B cell (primary cell): Measurements from ENCODE around the gene EYA4. TPM values are rescaled to one million over a fixed set of nuclear protein-coding genes. Genes with fewer than 3 reads are reported as not detected.

Experiments used
- ATAC-seq: fragments of 200-7000 bp; cut with Tn5 transposase; one replicate; pipeline ENCODE4 v1.10.0; 2021; ENCODE audit warnings: low read depth, mild to moderate bottlenecking, moderate number of reproducible peaks, moderate library complexity
- CTCF ChIA-PET: fragments of 350-600 bp; sonication (Branson Sonifier 250); formaldehyde crosslinking; loops from one replicate; lab custom pipeline; 2021; ENCODE audit warnings: antibody characterized with exemption, inconsistent platforms; lab: Charles Lee
- POLR2A ChIA-PET: fragments of 350-600 bp; sonication (Branson Sonifier 250); formaldehyde crosslinking; loops from one replicate; lab custom pipeline; 2021; ENCODE audit warnings: antibody characterized with exemption; lab: Charles Lee
- DNase-seq: peaks from one replicate; pipeline ENCODE4 v3.0.0; 2013
- H2AFZ ChIP-seq: 2 replicates; pipeline ENCODE4 v1.6.1; 2012; ENCODE audit warnings: mild to moderate bottlenecking, low read depth, low read length; ENCODE audit not compliant: insufficient read depth, poor library complexity, severe bottlenecking
- H3K27ac ChIP-seq, 2 donors: 1 replicate in 1 of 2; 2 replicates in 1 of 2; pipeline ENCODE4 v1.5.1; 2012 to 2013; ENCODE audit warnings: low read length in 2 of 2, mild to moderate bottlenecking in 2 of 2, moderate library complexity in 1 of 2
- H3K27me3 ChIP-seq, 4 experiments: fragments of 200-600 bp in 1 of 4; sonication (generic) in 1 of 4; replicated peaks in 1 of 4; 1 replicate in 2 of 4; 2 replicates in 2 of 4; pipeline versions ENCODE4 v1.6.1 to v1.7.0; 2013 to 2016; ENCODE audit warnings: low read length in 3 of 4, mild to moderate bottlenecking in 2 of 4, mixed read lengths in 1 of 4, moderate library complexity in 1 of 4; ENCODE audit not compliant: insufficient read depth in 4 of 4, control insufficient read depth in 3 of 4; ENCODE audit errors: control extremely low read depth in 1 of 4
- H3K36me3 ChIP-seq, 2 experiments: replicated peaks in 1 of 2; 1 replicate in 1 of 2; 2 replicates in 1 of 2; pipeline versions ENCODE4 v1.6.1 to v1.7.1; 2013; ENCODE audit warnings: low read length in 1 of 2; ENCODE audit not compliant: insufficient read depth in 2 of 2, control insufficient read depth in 1 of 2; ENCODE audit errors: control extremely low read depth in 1 of 2, extremely low read depth in 1 of 2
- H3K4me1 ChIP-seq, 2 donors: fragments of 200-600 bp in 1 of 2; sonication (generic) in 1 of 2; 1 replicate in 1 of 2; 2 replicates in 1 of 2; pipeline versions ENCODE4 v1.5.1 to v1.6.1; 2013 to 2017; ENCODE audit warnings: low read length in 2 of 2; ENCODE audit not compliant: control insufficient read depth in 2 of 2, insufficient read depth in 2 of 2
- H3K4me2 ChIP-seq: replicated peaks from 2 replicates; pipeline ENCODE3; 2012; ENCODE audit warnings: mild to moderate bottlenecking, low read depth, low read length; ENCODE audit not compliant: poor library complexity, severe bottlenecking
- H3K4me3 ChIP-seq, 5 experiments: fragments of 200-600 bp in 1 of 5; sonication (generic) in 1 of 5; 1 replicate in 3 of 5; 2 replicates in 2 of 5; pipeline versions ENCODE4 v1.5.1 to v1.7.0; 2011 to 2016; ENCODE audit warnings: low read length in 4 of 5, mild to moderate bottlenecking in 4 of 5, low read depth in 2 of 5, control low read depth in 1 of 5, moderate library complexity in 1 of 5; ENCODE audit not compliant: insufficient read depth in 1 of 5; ENCODE audit errors: control extremely low read depth in 1 of 5, extremely low read depth in 1 of 5
- H3K79me2 ChIP-seq: fragments of 200-600 bp; sonication (generic); one replicate; pipeline ENCODE4 v1.6.0; 2016; ENCODE audit warnings: low read length; ENCODE audit not compliant: control insufficient read depth, insufficient read depth
- H3K9ac ChIP-seq: fragments of 200-600 bp; sonication (generic); 2 replicates; pipeline ENCODE4 v1.6.1; 2017; ENCODE audit warnings: mild to moderate bottlenecking, low read length, moderate library complexity
- H3K9me3 ChIP-seq, 3 donors: one replicate each; pipeline versions ENCODE4 v1.6.1 to v1.7.1; 2013; ENCODE audit warnings: low read length in 2 of 3; ENCODE audit not compliant: control insufficient read depth in 2 of 3, insufficient read depth in 1 of 3; ENCODE audit errors: control extremely low read depth in 1 of 3
- H4K20me1 ChIP-seq: 2 replicates; pipeline ENCODE4 v1.6.0; 2012; ENCODE audit warnings: mild to moderate bottlenecking, low read length; ENCODE audit not compliant: insufficient read depth, control insufficient read depth, poor library complexity, severe bottlenecking
- H3K27ac Mint-ChIP-seq: one replicate; pipeline ENCODE4 v1.8.0; 2021; ENCODE audit warnings: mixed read lengths
- H3K27me3 Mint-ChIP-seq: one replicate; pipeline ENCODE4 v1.8.0; 2021; ENCODE audit warnings: mixed read lengths
- H3K4me1 Mint-ChIP-seq: one replicate; pipeline ENCODE4 v1.8.0; 2021; ENCODE audit warnings: mixed read lengths
- H3K4me3 Mint-ChIP-seq: one replicate; pipeline ENCODE4 v1.8.0; 2021; ENCODE audit warnings: mixed read lengths
- H3K9me3 Mint-ChIP-seq: one replicate; pipeline ENCODE4 v1.8.0; 2022; ENCODE audit warnings: mixed read lengths; ENCODE audit not compliant: insufficient read depth
- EZH2 ChIP-seq: IDR thresholded peaks from 2 replicates; pipeline ENCODE4 v1.6.1; 2012; ENCODE audit warnings: borderline replicate concordance, low read depth, mild to moderate bottlenecking, moderate library complexity, low read length; ENCODE audit not compliant: insufficient read depth, poor library complexity, severe bottlenecking
- WGBS: methylation state at CpG from one replicate; pipeline ENCODE4 v1.1.5; 2013; ENCODE audit warnings: missing lambda C conversion rate; ENCODE audit not compliant: insufficient coverage; 5-methylcytosine and 5-hydroxymethylcytosine counted together
- intact Hi-C: fragments of 100-400 bp; cut with micrococcal nuclease; formaldehyde crosslinking; loops from one replicate; pipeline ENCODE4 v1.10.0; 2022
- polyA plus RNA-seq: library from polyadenylated mRNA; depleted of rRNA; stranded (reverse); fragments of >200 nt; gene quantifications from 2 replicates; pipeline ENCODE4 v1.2.3, GENCODE V29; 2012
- total RNA-seq, 2 donors: library from RNA; stranded (reverse); fragments of 120-200 nt in 1 of 2; gene quantifications; 1 replicate in 1 of 2; 2 replicates in 1 of 2; pipeline versions ENCODE4 v1.2.3 to v1.2.4, GENCODE V29; 2013 to 2022
- TF ChIP-seq, protein P1 (sequence below): fragments of 200-600 bp; IDR thresholded peaks from one replicate; pipeline ENCODE4 v1.8.0; 2022; ENCODE audit warnings: antibody characterized with exemption, mild to moderate bottlenecking

Gene EYA4
- total and polyA plus RNA-seq, 2 donors (not counting 1 experiment from before 2014, with no cell fraction given) = 0.49 TPM; not detected in 1

DNA sequence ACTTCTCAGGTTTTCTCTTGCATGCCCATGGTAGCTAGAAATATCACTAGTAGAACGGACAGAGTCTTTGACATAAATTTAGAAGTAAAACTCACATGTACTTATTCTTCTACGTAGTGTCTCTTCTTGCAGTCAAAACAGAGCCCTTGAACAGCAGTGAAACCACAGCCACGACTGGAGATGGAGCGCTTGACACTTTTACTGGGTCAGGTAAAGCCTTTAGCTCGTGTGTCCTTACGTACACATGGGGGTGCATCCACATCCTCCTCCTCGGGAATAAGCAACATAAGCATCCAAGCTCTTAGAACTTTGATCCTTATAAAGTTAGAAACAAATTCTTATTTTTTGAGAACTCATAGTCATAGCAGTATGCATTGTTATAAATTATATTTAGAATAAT, 215.3 kb downstream of the EYA4 start:
- Histone ChIP-seq H3K4me3 (no peak overlapping the region), H3K4me2 (no peak overlapping the region), H3K4me1 (no peaks in the 10 kb centered on the region), H3K79me2 (no peaks in the 10 kb centered on the region), H3K9me3 (no peaks in the 10 kb centered on the region), H3K36me3 (no peaks in the 10 kb centered on the region), H2AFZ (no peak overlapping the region), H3K27ac (no peak overlapping the region), H3K27me3 (no peaks in the 10 kb centered on the region), H3K9ac (no peak overlapping the region), H4K20me1 (no peaks in the 10 kb centered on the region)
- peaks cover 5% of the 10 kb centered on the region for H3K27me3 Mint-ChIP-seq
- intact Hi-C loops = no loop called here
- ATAC-seq (no peak), DNase-seq (no peak)
- H3K9me3 Mint-ChIP-seq = no peaks in the 10 kb centered on the region
- WGBS = 86% methylated on average over 4 of the region's 7 CpGs
- H3K4me1 Mint-ChIP-seq = no peaks in the 10 kb centered on the region
- no peak overlapping the region for H3K27ac Mint-ChIP-seq
- ChIA-PET CTCF (no interaction called here), POLR2A (no interaction called here)
- no peak for TF ChIP-seq EZH2
- TF ChIP-seq, protein P1, sequence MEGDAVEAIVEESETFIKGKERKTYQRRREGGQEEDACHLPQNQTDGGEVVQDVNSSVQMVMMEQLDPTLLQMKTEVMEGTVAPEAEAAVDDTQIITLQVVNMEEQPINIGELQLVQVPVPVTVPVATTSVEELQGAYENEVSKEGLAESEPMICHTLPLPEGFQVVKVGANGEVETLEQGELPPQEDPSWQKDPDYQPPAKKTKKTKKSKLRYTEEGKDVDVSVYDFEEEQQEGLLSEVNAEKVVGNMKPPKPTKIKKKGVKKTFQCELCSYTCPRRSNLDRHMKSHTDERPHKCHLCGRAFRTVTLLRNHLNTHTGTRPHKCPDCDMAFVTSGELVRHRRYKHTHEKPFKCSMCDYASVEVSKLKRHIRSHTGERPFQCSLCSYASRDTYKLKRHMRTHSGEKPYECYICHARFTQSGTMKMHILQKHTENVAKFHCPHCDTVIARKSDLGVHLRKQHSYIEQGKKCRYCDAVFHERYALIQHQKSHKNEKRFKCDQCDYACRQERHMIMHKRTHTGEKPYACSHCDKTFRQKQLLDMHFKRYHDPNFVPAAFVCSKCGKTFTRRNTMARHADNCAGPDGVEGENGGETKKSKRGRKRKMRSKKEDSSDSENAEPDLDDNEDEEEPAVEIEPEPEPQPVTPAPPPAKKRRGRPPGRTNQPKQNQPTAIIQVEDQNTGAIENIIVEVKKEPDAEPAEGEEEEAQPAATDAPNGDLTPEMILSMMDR = no peak
- no peak overlapping the region for H3K4me3 Mint-ChIP-seq

DNA sequence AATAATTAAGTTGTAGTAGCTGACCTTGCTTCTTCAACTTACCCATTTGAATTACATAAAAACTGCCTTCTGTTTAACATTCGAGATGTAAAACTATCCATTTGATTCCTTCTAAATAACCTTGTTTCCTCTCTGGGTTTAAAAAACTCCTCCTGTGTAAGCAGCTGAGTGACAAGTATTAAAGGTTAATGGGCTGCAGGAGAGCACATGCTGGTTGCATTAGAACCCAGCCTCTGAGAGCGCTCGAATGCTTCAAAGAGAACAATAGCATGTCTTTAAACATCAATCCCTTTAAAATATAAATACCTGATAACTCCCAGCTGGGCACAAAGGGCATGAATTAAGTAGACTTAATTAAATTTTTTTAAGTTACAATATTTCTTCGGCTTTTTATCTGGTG, 215.8 kb downstream of the EYA4 start:
- Mint-ChIP-seq H3K4me1 (no peaks in the 10 kb centered on the region), H3K27me3 (peaks cover 5% of the 10 kb centered on the region), H3K27ac (no peak overlapping the region), H3K9me3 (no peaks in the 10 kb centered on the region), H3K4me3 (no peak overlapping the region)
- H3K27me3 ChIP-seq = no peaks in the 10 kb centered on the region
- H3K36me3 ChIP-seq = no peaks in the 10 kb centered on the region
- CTCF ChIA-PET = no interaction called here
- H3K4me2 ChIP-seq = no peak overlapping the region
- DNase-seq (no peak), ATAC-seq (no peak)
- H3K4me1 ChIP-seq = no peaks in the 10 kb centered on the region
- H3K79me2 ChIP-seq = no peaks in the 10 kb centered on the region
- no peaks in the 10 kb centered on the region for H4K20me1 ChIP-seq
- no peak overlapping the region for H3K4me3 ChIP-seq
- POLR2A ChIA-PET = no interaction called here
- TF ChIP-seq EZH2 = no peak
- TF ChIP-seq, protein P1 = no peak
- intact Hi-C loops = no loop called here
- no peak overlapping the region for H3K27ac ChIP-seq
- no peak overlapping the region for H2AFZ ChIP-seq
- no peaks in the 10 kb centered on the region for H3K9me3 ChIP-seq
- WGBS = no CpG with 5 or more reads among the region's 4 CpGs
- H3K9ac ChIP-seq = no peak overlapping the region
